NCI-H146 (cell line): ENCODE measurements around the gene TSPAN33.
"Not testable (repeated sequence)": the region's sequence is repeated elsewhere in the genome, so short reads cannot be mapped to it uniquely, and the experiment has no call there.

Experiments
- DNase-seq: peaks from one replicate; lab custom pipeline; 2025; lab: John Stamatoyannopoulos, UW

Gene TSPAN33

GRCh38 chr7:129209067-129209926, 64.8 kb downstream of the TSPAN33 start:
- DNase-seq: no peak

GRCh38 chr7:129210256-129210988, 65.9 kb downstream of the TSPAN33 start:
- peak; percentile 52 for DNase-seq

GRCh38 chr7:129210989-129211312, 66.4 kb downstream of the TSPAN33 start:
- no peak for DNase-seq

- DNase-seq: no peak
Observed at GRCh38 chr7:129212126-129212525, 67.6 kb downstream of the TSPAN33 start.

- no peak for DNase-seq
Observed at GRCh38 chr7:129212596-129212995, 68.1 kb downstream of the TSPAN33 start.

- peak; percentile 76 for DNase-seq
Observed at GRCh38 chr7:129213828-129214227, 69.3 kb downstream of the TSPAN33 start.

GRCh38 chr7:129215691-129216090, 71.2 kb downstream of the TSPAN33 start:
- DNase-seq: not testable (repeated sequence)

GRCh38 chr7:129216101-129216715, 71.7 kb downstream of the TSPAN33 start:
- not testable (repeated sequence) for DNase-seq

- not testable (repeated sequence) for DNase-seq
Observed at GRCh38 chr7:129216821-129217416, 72.4 kb downstream of the TSPAN33 start.

- peak; percentile 82 for DNase-seq
Observed at GRCh38 chr7:129218514-129219062, 74.1 kb downstream of the TSPAN33 start.

- DNase-seq: not testable (repeated sequence)
Observed at GRCh38 chr7:129219166-129219565, 74.7 kb downstream of the TSPAN33 start.
